AG09319 (cell line): ENCODE results near the gene IPO9.

Source experiments
- DNase-seq: peaks from one replicate; pipeline ENCODE4 v3.0.0-alpha.2; 2010; ENCODE audit warnings: low read depth; ENCODE audit errors: extremely low read depth
- TF ChIP-seq, protein P1 (sequence below): IDR thresholded peaks from 2 replicates; pipeline ENCODE4 v1.5.1; 2011; ENCODE audit warnings: low read depth, mild to moderate bottlenecking, inconsistent platforms, low read length, moderate library complexity

IPO9 gene

DNA sequence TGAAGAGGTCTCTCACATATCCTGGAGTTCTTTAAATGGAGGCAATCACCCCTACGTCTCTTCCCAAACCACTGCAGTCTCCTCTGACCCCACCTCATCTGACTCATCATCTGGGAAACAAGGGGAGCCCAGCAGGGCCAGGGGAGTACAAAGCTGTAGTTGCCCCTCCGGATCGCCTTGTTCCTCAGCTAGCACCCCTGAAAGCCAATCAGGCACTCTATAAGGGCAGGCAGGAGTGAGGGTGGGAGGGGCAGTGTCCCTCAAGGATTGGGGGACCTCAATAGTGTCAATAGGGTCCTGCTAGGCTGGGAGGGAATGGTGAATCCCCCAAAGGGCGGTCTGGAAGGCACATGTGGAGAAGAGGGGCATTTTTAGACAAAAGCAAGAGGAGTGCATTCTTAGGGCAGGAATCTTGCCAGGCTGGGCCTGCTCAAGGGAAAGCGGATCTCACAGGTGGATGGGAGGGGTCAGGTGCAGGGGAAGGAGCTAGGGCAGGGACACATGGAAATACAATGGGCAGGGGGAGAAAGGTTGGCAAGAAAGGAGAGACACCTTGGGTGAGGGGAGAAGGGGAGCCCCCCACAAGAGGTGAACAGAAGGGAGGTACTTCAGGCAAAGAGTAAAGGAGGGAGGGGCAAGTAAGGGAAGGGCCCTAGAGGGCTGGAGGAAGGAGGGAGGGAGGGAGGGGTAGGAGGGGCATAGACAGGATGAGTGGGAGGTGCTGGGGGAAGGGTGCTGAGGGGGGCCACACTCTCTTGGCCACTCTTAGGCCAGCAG, 65.6 kb downstream of the IPO9 start:
- no peak for DNase-seq
- TF ChIP-seq, protein P1, sequence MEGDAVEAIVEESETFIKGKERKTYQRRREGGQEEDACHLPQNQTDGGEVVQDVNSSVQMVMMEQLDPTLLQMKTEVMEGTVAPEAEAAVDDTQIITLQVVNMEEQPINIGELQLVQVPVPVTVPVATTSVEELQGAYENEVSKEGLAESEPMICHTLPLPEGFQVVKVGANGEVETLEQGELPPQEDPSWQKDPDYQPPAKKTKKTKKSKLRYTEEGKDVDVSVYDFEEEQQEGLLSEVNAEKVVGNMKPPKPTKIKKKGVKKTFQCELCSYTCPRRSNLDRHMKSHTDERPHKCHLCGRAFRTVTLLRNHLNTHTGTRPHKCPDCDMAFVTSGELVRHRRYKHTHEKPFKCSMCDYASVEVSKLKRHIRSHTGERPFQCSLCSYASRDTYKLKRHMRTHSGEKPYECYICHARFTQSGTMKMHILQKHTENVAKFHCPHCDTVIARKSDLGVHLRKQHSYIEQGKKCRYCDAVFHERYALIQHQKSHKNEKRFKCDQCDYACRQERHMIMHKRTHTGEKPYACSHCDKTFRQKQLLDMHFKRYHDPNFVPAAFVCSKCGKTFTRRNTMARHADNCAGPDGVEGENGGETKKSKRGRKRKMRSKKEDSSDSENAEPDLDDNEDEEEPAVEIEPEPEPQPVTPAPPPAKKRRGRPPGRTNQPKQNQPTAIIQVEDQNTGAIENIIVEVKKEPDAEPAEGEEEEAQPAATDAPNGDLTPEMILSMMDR: no peak

DNA sequence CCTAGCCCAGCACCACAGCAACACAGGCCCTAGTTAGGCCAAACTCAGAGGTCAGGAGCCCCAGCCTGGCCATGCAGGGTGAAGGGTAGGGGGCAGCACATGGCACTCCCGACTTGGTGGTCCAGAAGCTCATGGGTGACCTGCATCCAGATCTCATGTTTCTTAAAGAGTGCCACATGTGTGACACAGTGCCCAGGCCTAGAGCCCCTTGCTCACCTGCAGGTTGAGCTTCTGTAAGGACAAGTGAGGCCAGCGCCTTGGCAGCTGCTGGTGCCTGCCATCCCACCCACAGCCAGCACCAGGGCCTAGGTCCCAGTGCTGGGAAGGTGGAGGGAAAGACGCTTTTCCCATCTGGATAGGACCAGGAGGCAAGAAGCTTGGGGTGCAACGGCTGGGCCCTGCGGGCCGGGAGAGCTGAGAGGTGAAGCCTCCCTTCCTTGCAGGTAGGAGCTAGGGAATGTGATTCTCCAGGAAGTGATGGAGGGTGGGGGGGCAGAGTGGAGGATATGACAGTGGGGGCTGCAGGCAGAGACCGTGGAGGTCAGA, 66.2 kb downstream of the IPO9 start:
- TF ChIP-seq, protein P1: no peak
- DNase-seq: no peak

DNA sequence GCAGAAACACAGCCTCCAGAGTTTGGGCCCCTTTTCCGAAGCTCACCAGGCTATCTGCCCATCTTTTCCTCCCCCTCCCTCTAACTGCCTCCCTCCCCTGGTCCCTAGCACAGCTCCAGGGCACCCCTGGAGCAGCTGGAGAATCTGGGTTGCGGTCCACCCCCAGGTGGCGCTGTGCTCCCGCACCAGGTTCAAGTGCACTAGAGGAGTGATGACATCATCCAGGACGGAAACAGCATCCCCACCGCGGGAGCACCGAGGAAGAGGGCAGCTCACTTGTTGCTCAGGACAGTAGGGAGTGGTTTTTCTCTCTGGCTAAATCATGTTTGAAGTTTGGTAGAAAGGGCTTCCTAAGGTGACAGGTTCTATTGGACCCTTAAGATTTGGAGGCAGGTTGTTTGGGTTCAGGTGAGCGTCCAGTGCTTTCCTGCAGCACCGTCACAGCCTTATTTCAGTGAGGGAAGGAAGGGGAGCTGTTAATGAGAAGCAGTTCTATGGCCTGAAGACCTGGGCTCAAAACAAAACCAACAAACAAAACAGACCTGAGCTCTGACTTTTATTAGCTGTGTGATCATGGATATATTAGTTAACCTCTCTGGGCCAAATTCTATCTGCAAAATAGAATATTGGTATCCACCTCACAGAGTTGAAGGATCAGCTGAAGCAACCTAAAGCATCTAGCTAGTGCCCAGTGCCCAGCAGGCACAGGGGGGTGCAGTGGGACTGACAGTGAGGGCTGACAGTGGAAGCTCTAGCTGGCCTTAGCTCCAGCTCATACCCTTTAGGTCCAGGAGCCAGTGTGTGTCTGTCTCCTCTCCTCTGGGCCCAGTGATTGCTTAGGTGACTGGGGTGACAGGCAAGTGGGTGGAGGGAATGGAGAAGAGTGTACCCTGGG, 67.2 kb downstream of the IPO9 start:
- TF ChIP-seq, protein P1: peak; percentile 97
- DNase-seq: peak; percentile 70

DNA sequence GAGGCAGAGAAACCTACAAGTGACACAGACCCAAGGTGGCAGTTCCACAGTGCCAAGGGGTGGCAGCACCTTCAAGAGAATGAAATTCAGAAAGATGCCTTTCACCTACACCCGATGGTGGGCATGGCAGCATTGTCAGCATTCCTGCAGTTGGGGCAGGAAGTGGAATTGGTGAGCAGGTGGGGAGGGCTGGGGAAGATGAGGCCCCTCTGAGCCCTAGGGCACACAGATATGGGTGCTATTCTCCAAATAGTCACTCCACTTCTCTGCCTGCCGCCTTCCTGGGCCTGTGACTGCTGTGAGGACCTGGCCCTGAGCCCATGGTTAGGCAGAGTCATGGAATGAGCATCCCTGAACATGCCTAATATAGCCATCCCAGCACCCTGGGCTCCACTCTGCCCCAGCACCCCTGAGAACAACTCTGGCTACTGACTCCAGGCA, 68.0 kb downstream of the IPO9 start:
- DNase-seq: no peak
- TF ChIP-seq, protein P1: peak; percentile 1; the same call in 1 of the 2 replicates

DNA sequence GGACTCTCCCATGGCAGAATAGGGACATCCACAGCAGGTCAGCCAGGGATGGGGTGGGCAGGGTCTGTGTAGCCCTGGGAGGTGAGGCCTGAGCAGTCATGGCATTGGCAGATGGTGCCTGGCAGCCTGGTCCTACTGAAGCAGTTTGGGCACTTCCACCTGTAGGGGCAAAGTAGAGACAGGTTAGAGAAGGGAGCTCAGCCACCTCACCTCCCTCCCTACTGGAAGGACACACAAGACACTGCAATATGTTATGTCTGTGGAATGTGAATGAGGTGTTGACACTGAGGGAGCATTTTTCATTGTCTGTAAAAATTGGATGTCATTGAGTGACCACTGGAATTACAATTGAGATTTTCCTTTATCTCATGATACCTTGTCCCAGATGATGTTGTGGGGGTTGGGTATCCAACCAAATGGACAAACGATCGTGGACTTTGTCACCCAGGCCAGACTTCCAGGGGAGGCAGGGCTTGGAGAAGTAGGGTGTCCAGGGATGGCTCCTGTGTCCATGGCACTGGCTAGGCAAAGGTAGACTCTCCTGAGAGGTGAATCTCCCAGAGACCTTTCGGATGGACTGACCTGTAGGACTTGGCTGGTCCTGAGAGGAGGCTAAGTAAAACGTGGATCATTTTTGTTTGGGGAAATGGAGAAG, 69.4 kb downstream of the IPO9 start:
- no peak for DNase-seq
- TF ChIP-seq, protein P1: no peak

DNA sequence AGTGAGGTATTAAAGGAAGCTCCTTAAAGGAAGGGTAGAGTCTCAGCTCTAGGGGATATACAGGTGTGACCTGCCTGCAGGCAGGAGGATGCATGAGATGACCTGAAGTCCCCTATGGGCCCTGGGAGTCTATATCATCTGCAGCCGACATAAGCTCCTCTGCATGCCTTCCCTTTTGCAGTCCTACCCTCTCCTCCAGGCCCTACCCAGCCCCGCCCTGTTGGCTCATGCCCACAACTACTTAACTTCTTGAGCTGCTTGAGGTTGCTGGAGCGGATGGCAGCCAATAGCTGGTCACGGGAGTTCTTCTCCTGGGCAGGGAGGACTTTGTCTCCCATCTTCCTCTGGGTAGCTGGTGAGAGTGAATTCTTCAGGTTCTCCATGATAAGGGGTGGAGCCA, 70.0 kb downstream of the IPO9 start:
- TF ChIP-seq, protein P1: no peak
- DNase-seq: no peak
